Astrocyte of the spinal cord (primary cell): Measurements from ENCODE around the gene FOXA2.

Source experiments
- DNase-seq: peaks from one replicate; pipeline ENCODE4 v3.0.0; 2011; ENCODE audit warnings: low read depth, low spot score
- H3K4me3 ChIP-seq: 2 replicates; pipeline ENCODE4 v1.5.1; 2011; ENCODE audit warnings: low read depth, mild to moderate bottlenecking, low read length, moderate library complexity
- CTCF ChIP-seq: IDR thresholded peaks from 2 replicates; pipeline ENCODE4 v1.5.1; 2012; ENCODE audit warnings: low read depth, mild to moderate bottlenecking, low read length, inconsistent platforms
- in situ Hi-C: cut with HindIII; loops from 2 replicates; pipeline ENCODE4 v1.10.0; 2017; ENCODE audit warnings: low sequenced_read_pairs

FOXA2 gene

GRCh38 chr20:22536956-22537756 is 47.2 kb downstream of the FOXA2 start:
- TF ChIP-seq CTCF, result no peak
- in situ Hi-C loops, result no loop called here
- no peak overlapping the region for H3K4me3 ChIP-seq
- no peak for DNase-seq

- H3K4me3 ChIP-seq, result no peak overlapping the region
- DNase-seq, result no peak
- in situ Hi-C loops, result no loop called here
- no peak for TF ChIP-seq CTCF
These were observed 48.1 kb downstream of the FOXA2 start for GRCh38 chr20:22536141-22536828.

GRCh38 chr20:22535483-22535882 is 48.9 kb downstream of the FOXA2 start:
- H3K4me3 ChIP-seq, result no peak overlapping the region
- in situ Hi-C loops, result no loop called here
- no peak for DNase-seq
- no peak for TF ChIP-seq CTCF

- H3K4me3 ChIP-seq, result no peak overlapping the region
- in situ Hi-C loops, result no loop called here
- no peak for TF ChIP-seq CTCF
- DNase-seq, result no peak
These were observed 50.3 kb downstream of the FOXA2 start for GRCh38 chr20:22533823-22534751.

GRCh38 chr20:22532598-22532997 is 51.8 kb downstream of the FOXA2 start:
- no peak for DNase-seq
- in situ Hi-C loops, result no loop called here
- TF ChIP-seq CTCF, result no peak
- no peak overlapping the region for H3K4me3 ChIP-seq

- no peak for TF ChIP-seq CTCF
- in situ Hi-C loops, result no loop called here
- no peak overlapping the region for H3K4me3 ChIP-seq
- DNase-seq, result no peak
These were observed 52.6 kb downstream of the FOXA2 start for GRCh38 chr20:22531756-22532155.
